Stomach (tissue), 4 donors: ENCODE results near the gene PJA2.

Source experiments
- EP300 ChIP-seq: sonication (generic); formaldehyde crosslinking; IDR thresholded peaks from one replicate; pipeline ENCODE4 v1.6.1; 2017; ENCODE audit warnings: antibody characterized with exemption
- POLR2A ChIP-seq, 4 donors: fragments of 450-650 bp; IDR thresholded peaks; one replicate each; pipeline ENCODE4 v1.6.1; 2016; ENCODE audit warnings: antibody characterized with exemption in 4 of 4, control low read depth in 2 of 4, mild to moderate bottlenecking in 1 of 4, moderate library complexity in 1 of 4
- POLR2AphosphoS5 ChIP-seq, 3 donors: sonication (generic); formaldehyde crosslinking; IDR thresholded peaks; one replicate each; pipeline ENCODE4 v1.6.1; 2016; ENCODE audit warnings: antibody characterized with exemption in 3 of 3
- TF ChIP-seq, protein P1 (sequence below), 7 experiments: fragments of 450-650 bp in 4 of 7; fragments of 200-600 bp in 3 of 7; sonication (generic) in 3 of 7; IDR thresholded peaks; one replicate each; pipeline ENCODE4 v1.5.1; 2016 to 2019; ENCODE audit warnings: antibody characterized with exemption in 7 of 7, control low read depth in 2 of 7, mild to moderate bottlenecking in 1 of 7

DNA sequence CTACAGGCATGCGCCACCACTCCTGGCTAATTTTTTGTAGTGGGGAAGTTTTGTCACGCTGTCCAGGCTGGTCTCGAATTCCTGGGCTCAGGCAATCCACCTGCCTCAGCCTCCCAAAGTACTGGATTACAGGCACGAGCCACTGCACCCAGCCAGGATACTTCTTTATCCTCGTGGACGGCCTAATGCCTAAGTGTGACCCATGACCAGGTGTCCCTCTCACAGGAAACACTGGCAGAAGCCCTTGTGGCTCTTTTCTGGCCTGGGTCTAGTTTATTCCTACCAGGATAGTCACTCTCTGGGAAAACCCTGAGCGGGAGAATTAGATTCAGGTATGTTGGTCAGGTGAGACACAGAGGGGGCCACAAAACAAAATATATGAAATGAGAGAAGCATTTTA lies 90.4 kb downstream of the PJA2 start:
- TF ChIP-seq, protein P1, sequence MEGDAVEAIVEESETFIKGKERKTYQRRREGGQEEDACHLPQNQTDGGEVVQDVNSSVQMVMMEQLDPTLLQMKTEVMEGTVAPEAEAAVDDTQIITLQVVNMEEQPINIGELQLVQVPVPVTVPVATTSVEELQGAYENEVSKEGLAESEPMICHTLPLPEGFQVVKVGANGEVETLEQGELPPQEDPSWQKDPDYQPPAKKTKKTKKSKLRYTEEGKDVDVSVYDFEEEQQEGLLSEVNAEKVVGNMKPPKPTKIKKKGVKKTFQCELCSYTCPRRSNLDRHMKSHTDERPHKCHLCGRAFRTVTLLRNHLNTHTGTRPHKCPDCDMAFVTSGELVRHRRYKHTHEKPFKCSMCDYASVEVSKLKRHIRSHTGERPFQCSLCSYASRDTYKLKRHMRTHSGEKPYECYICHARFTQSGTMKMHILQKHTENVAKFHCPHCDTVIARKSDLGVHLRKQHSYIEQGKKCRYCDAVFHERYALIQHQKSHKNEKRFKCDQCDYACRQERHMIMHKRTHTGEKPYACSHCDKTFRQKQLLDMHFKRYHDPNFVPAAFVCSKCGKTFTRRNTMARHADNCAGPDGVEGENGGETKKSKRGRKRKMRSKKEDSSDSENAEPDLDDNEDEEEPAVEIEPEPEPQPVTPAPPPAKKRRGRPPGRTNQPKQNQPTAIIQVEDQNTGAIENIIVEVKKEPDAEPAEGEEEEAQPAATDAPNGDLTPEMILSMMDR (IDR thresholded peaks at IDR 0.05): no peak
- TF ChIP-seq POLR2A (IDR thresholded peaks at IDR 0.05) (no peak), POLR2AphosphoS5 (IDR thresholded peaks at IDR 0.05) (no peak), EP300 (no peak)
